OCI-LY3 (cell line): ENCODE data around the gene RASL11A.

ENCODE experiments used
- H2AFZ ChIP-seq: fragments of 200-600, 300-600 bp; shearing (Covaris generic); 2 replicates; pipeline ENCODE4 v1.6.0; 2014; ENCODE audit warnings: antibody characterized with exemption, low read depth, low read length
- H3K27ac ChIP-seq: fragments of 200-600, 300-600 bp; sonication (generic); 2 replicates; pipeline ENCODE4 v1.5.1; 2014; ENCODE audit warnings: mild to moderate bottlenecking, low read length, moderate library complexity, mixed read lengths
- H3K27me3 ChIP-seq: fragments of 200-600, 300-600 bp; sonication (generic); 2 replicates; pipeline ENCODE4 v1.6.1; 2014; ENCODE audit warnings: low read depth, low read length, mixed read lengths
- H3K36me3 ChIP-seq: fragments of 200-600, 300-600 bp; sonication (generic); replicated peaks from 2 replicates; pipeline ENCODE3; 2014; ENCODE audit warnings: low read depth, low read length, mixed read lengths
- H3K4me1 ChIP-seq: fragments of 300-600, 200-600 bp; sonication (generic); 2 replicates; pipeline ENCODE4 v1.6.1; 2014; ENCODE audit warnings: low read length, mixed read lengths
- H3K4me2 ChIP-seq: fragments of 200-600, 300-600 bp; sonication (generic); 2 replicates; pipeline ENCODE4 v1.6.1; 2014; ENCODE audit warnings: low read length, mixed read lengths
- H3K4me3 ChIP-seq: fragments of 300-600, 200-600 bp; sonication (generic); 2 replicates; pipeline ENCODE4 v1.5.1; 2014; ENCODE audit warnings: antibody characterized with exemption, mild to moderate bottlenecking, low read length, moderate library complexity
- H3K79me2 ChIP-seq: fragments of 300-600, 200-600 bp; shearing (Covaris generic); 2 replicates; pipeline ENCODE4 v1.6.1; 2014; ENCODE audit warnings: mild to moderate bottlenecking, low read length, mixed read lengths
- H3K9ac ChIP-seq: fragments of 300-600, 200-600 bp; shearing (Covaris generic); 2 replicates; pipeline ENCODE4 v1.6.0; 2014; ENCODE audit warnings: mild to moderate bottlenecking, low read length, moderate library complexity
- H3K9me3 ChIP-seq: fragments of 200-600, 300-600 bp; shearing (Covaris generic); 2 replicates; pipeline ENCODE4 v1.6.1; 2014; ENCODE audit warnings: low read length, mixed read lengths; ENCODE audit not compliant: insufficient read depth
- H4K20me1 ChIP-seq: fragments of 200-600, 300-600 bp; sonication (generic); 2 replicates; pipeline ENCODE4 v1.6.1; 2016; ENCODE audit warnings: low read length, mixed read lengths; ENCODE audit not compliant: insufficient read depth
- CTCF ChIP-seq: fragments of 200-600, 300-600 bp; sonication (generic); IDR thresholded peaks from 2 replicates; pipeline ENCODE4 v1.5.1; 2014; ENCODE audit warnings: antibody characterized with exemption, low read length, low read depth
- EZH2phosphoT487 ChIP-seq: fragments of 200-600 bp; shearing (Covaris generic); IDR thresholded peaks from 2 replicates; pipeline ENCODE4 v1.6.1; 2018; ENCODE audit warnings: antibody characterized with exemption, mixed run types, low read depth

The RASL11A gene

GRCh38 chr13:27311518-27312210 is 41.0 kb downstream of the RASL11A start:
- Histone ChIP-seq H3K27ac (no peak overlapping the region), H3K36me3 (no peaks in the 10 kb centered on the region), H3K4me1 (peaks cover 4% of the 10 kb centered on the region), H2AFZ (no peak overlapping the region), H3K4me2 (no peak overlapping the region), H3K4me3 (no peak overlapping the region), H4K20me1 (no peaks in the 10 kb centered on the region), H3K27me3 (peaks cover 18% of the 10 kb centered on the region), H3K79me2 (no peaks in the 10 kb centered on the region), H3K9ac (no peak overlapping the region), H3K9me3 (no peaks in the 10 kb centered on the region)
- TF ChIP-seq EZH2phosphoT487 (no peak), CTCF (no peak)

DNA sequence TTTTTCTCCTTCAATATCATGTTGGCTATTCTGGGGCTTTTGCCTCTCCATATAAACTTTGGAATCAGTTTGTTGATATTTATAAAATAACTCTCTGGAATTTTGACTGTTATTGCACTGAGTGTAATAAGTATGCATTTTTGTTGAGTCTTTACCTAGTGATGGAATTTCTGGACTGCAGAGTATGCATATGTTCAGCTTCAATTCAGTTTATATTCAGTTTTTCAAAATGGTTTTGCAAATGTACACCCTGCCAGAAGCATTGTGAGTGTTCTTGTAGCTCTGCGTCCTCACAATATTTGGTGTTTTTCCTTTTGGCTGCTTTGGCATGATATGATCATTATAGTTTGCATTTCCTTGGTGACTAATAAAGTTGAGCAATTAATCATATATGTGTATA is 43.1 kb downstream of the RASL11A start:
- TF ChIP-seq CTCF, result no peak
- TF ChIP-seq EZH2phosphoT487, result no peak

GRCh38 chr13:27319404-27319803 is 48.8 kb downstream of the RASL11A start:
- H3K27me3 ChIP-seq, result peaks cover 48% of the 10 kb centered on the region

More for the DNA sequence above, 43.1 kb downstream of the RASL11A start:
- Histone ChIP-seq H3K4me3 (no peak overlapping the region), H3K9ac (no peak overlapping the region), H3K4me2 (no peak overlapping the region), H3K9me3 (no peaks in the 10 kb centered on the region), H4K20me1 (no peaks in the 10 kb centered on the region), H2AFZ (no peak overlapping the region), H3K27me3 (peaks cover 27% of the 10 kb centered on the region), H3K79me2 (no peaks in the 10 kb centered on the region), H3K27ac (no peak overlapping the region), H3K36me3 (no peaks in the 10 kb centered on the region), H3K4me1 (no peaks in the 10 kb centered on the region)

More at GRCh38 chr13:27319404-27319803, 48.8 kb downstream of the RASL11A start:
- no peaks in the 10 kb centered on the region for H3K9me3 ChIP-seq
- H3K36me3 ChIP-seq, result no peaks in the 10 kb centered on the region
- TF ChIP-seq CTCF, result no peak
- TF ChIP-seq EZH2phosphoT487, result no peak
- H3K79me2 ChIP-seq, result no peaks in the 10 kb centered on the region
- no peak overlapping the region for H3K9ac ChIP-seq
- H3K27ac ChIP-seq, result no peak overlapping the region
- no peak overlapping the region for H3K4me3 ChIP-seq
- no peaks in the 10 kb centered on the region for H3K4me1 ChIP-seq
- H3K4me2 ChIP-seq, result no peak overlapping the region
- no peak overlapping the region for H2AFZ ChIP-seq
- no peaks in the 10 kb centered on the region for H4K20me1 ChIP-seq
